ENCODE results near the gene FHAD1. TPM values are rescaled to one million over a fixed set of nuclear protein-coding genes. Genes with fewer than 3 reads are reported as not detected.

FHAD1 gene
- total RNA-seq, 4 donors from 2014 or later, result 0.54 to 1.9 (median 0.75) TPM

DNA sequence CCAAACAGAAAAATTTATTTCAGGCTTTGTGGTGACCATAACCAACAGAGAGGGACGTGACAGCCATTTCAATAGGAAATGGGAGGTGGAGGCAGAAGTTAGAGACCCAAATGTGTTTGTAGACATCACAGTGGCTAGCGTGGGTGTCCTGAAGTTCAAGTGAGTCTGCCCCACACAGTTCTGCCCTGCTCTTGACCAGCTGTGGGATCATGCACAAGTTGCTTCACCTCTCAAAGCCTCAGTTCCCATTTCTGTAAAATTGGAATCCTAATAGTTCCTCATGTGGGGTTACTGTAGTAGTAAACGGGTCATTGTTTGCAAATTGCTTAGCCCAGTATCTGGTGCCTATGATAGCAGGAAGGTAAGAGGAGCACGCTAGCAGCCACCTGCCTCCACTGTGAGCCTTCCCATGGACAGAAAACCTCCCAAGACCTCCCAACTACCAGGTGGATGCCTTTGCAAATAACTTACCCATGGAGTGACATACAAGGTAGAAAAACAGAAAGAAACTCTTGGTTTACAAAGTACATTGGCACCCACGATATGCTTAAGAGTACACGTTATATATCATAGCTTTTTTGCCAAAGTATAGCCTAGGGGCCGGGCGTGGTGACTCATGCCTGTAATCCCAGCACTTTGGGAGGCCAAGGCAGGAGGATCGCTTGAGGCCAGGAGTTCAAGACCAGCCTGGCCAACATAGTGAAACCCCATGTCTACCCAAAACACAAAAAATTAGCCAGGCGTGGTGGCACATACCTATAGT is 29.1 kb downstream of the FHAD1 start:
- no peak for DNase-seq
- Histone ChIP-seq H3K27ac (no peak overlapping the region), H3K4me1 (peaks cover 0 to 4% of the 10 kb centered on the region in 2 donors), H3K36me3 (no peaks in the 10 kb centered on the region), H3K27me3 (no peaks in the 10 kb centered on the region), H3K4me3 (replicated peaks in 1 of 3) (no peak overlapping the region), H3K9me3 (no peaks in the 10 kb centered on the region)
- TF ChIP-seq POLR2A (IDR thresholded peaks at IDR 0.05), result no peak
- TF ChIP-seq, protein P1, sequence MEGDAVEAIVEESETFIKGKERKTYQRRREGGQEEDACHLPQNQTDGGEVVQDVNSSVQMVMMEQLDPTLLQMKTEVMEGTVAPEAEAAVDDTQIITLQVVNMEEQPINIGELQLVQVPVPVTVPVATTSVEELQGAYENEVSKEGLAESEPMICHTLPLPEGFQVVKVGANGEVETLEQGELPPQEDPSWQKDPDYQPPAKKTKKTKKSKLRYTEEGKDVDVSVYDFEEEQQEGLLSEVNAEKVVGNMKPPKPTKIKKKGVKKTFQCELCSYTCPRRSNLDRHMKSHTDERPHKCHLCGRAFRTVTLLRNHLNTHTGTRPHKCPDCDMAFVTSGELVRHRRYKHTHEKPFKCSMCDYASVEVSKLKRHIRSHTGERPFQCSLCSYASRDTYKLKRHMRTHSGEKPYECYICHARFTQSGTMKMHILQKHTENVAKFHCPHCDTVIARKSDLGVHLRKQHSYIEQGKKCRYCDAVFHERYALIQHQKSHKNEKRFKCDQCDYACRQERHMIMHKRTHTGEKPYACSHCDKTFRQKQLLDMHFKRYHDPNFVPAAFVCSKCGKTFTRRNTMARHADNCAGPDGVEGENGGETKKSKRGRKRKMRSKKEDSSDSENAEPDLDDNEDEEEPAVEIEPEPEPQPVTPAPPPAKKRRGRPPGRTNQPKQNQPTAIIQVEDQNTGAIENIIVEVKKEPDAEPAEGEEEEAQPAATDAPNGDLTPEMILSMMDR (IDR thresholded peaks at IDR 0.05), result no peak
- 86 to 89% methylated on average over 10 of the region's 10 CpGs for WGBS, 2 donors
- intact Hi-C loops (cut with DNase I), result loop anchor here (10.0 kb wide), 1 partner anchor 151 kb away; no protein-coding TSS in a partner anchor

DNA sequence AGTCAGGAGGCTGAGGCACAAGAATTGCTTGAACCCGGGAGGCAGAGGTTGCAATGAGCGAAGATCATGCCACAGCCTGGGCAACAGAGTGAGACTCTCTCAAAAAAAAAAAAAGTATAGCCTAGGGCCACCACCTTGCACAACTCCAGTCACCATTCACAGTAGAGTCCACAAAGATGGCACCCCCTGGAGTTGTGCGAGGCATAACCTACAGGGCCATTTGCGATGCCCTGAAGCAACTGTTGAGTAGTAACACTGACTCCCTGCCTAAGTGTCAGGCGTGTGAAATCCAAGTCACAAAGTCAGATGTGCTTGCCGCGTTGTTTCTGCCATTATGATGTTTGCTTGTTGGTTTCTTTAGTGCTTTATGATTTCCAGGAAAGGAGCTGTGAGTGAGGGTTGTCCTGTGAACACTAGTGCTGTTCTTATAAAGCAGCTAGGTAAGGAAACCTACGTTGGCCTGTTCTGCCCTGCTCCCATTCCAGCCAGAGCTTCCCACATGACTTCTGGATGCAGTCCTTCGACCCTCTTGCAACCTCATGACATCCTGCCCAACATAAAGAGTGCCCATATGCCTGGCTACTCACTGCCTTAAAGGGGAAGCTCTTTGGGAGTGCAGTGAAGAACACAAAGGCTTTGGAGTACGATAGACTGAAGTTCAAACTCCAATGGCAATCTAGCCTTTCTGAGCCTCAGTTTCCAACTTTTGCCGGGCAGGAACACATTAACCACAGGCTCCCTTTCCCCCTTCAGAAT is 29.8 kb downstream of the FHAD1 start:
- Histone ChIP-seq H3K27ac (no peak overlapping the region), H3K4me1 (peaks cover 0 to 4% of the 10 kb centered on the region in 2 donors), H3K4me3 (replicated peaks in 1 of 3) (no peak overlapping the region), H3K9me3 (no peaks in the 10 kb centered on the region), H3K27me3 (no peaks in the 10 kb centered on the region), H3K36me3 (no peaks in the 10 kb centered on the region)
- TF ChIP-seq, protein P1 (IDR thresholded peaks at IDR 0.05), result no peak
- no peak for TF ChIP-seq POLR2A (IDR thresholded peaks at IDR 0.05)
- intact Hi-C loops (cut with DNase I), result loop anchor here (10.0 kb wide), 1 partner anchor 152 kb away; no protein-coding TSS in a partner anchor
- WGBS, 2 donors, result 89 to 93% methylated on average over 11 of the region's 11 CpGs
- DNase-seq, result no peak

DNA sequence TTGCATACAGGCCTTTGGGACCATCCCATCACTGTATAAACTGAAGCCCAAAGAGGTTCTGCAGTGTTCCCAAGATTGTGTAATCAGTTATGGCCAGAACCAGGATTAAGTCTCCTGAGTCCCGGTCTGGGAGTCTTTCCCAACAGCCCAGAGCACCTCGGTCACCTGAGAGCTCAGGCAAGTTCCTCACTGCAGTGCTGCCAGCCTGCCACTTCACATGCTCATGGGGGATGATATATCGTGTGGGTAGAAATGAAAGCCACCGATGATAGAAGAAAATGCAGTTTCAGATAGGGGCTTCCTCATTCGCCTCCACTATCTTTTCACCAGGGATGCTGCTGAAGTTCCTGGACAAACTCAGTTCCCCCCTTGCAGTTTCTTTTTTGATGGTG is 30.4 kb downstream of the FHAD1 start:
- H3K27ac ChIP-seq, result no peak overlapping the region
- intact Hi-C loops (cut with DNase I), result loop anchor here (10.0 kb wide), 1 partner anchor 153 kb away; no protein-coding TSS in a partner anchor
- no peak overlapping the region for H3K4me3 ChIP-seq (replicated peaks in 1 of 3)
- H3K4me1 ChIP-seq, result peaks cover 0 to 1% of the 10 kb centered on the region in 2 donors
- WGBS, 2 donors, result 91 to 92% methylated on average over 5 of the region's 5 CpGs
- TF ChIP-seq, protein P1 (IDR thresholded peaks at IDR 0.05), result no peak
- TF ChIP-seq POLR2A (IDR thresholded peaks at IDR 0.05), result no peak
- H3K36me3 ChIP-seq, result no peaks in the 10 kb centered on the region
- H3K27me3 ChIP-seq, result no peaks in the 10 kb centered on the region
- no peaks in the 10 kb centered on the region for H3K9me3 ChIP-seq
- DNase-seq, result no peak

DNA sequence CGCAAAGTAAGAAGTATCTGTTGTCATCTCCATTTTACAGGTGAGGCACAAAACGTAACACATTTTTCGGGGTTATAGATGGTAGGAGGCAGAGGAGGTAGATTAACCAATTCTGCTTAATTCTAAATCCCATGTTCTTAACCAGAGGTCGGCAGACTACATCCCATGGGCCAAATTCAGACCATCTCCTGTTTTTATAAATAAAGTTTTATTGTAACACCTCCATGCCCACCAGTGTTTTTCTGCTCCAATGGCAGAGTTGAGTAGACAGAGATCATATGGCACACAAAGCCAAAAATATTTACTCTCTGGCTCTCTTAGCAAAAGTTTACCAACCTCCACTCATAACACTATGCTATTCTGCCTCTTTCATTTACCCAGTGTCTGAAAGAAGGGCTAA is 30.9 kb downstream of the FHAD1 start:
- H3K27me3 ChIP-seq, result no peaks in the 10 kb centered on the region
- TF ChIP-seq, protein P1 (IDR thresholded peaks at IDR 0.05), result no peak
- no peak for TF ChIP-seq POLR2A (IDR thresholded peaks at IDR 0.05)
- H3K9me3 ChIP-seq, result no peaks in the 10 kb centered on the region
- no peak overlapping the region for H3K27ac ChIP-seq
- 90 to 96% methylated on average over 4 of the region's 4 CpGs for WGBS, 2 donors
- H3K4me3 ChIP-seq (replicated peaks in 1 of 3), result no peak overlapping the region
- no peaks in the 10 kb centered on the region for H3K36me3 ChIP-seq
- no peaks in the 10 kb centered on the region for H3K4me1 ChIP-seq
- no peak for DNase-seq
- intact Hi-C loops (cut with DNase I), result loop anchor here (10.0 kb wide), 1 partner anchor 153 kb away; no protein-coding TSS in a partner anchor

All from thyroid gland (tissue), 4 donors.